PC-3 (cell line): ENCODE data around the gene PLA2G4C.
"Not testable (repeated sequence)": the region's sequence is repeated elsewhere in the genome, so short reads cannot be mapped to it uniquely, and the experiment has no call there.

Experiments
- CTCF ChIP-seq: fragments of 300-600 bp; sonication (generic); conservative IDR thresholded peaks from 2 replicates; pipeline ENCODE4 v1.5.1; 2017; ENCODE audit warnings: antibody characterized with exemption, low read depth, mild to moderate bottlenecking, low read length
- EZH2 ChIP-seq: fragments of 300-600 bp; sonication (generic); IDR thresholded peaks from one replicate; pipeline ENCODE4 v1.6.1; 2017; ENCODE audit warnings: antibody characterized with exemption, mild to moderate bottlenecking, low read length; ENCODE audit not compliant: unreplicated experiment
- EZH2phosphoT487 ChIP-seq: fragments of 300-600 bp; sonication (generic); IDR thresholded peaks from 2 replicates; pipeline ENCODE4 v1.6.1; 2018; ENCODE audit warnings: mild to moderate bottlenecking, antibody characterized with exemption, low read length, borderline replicate concordance

DNA sequence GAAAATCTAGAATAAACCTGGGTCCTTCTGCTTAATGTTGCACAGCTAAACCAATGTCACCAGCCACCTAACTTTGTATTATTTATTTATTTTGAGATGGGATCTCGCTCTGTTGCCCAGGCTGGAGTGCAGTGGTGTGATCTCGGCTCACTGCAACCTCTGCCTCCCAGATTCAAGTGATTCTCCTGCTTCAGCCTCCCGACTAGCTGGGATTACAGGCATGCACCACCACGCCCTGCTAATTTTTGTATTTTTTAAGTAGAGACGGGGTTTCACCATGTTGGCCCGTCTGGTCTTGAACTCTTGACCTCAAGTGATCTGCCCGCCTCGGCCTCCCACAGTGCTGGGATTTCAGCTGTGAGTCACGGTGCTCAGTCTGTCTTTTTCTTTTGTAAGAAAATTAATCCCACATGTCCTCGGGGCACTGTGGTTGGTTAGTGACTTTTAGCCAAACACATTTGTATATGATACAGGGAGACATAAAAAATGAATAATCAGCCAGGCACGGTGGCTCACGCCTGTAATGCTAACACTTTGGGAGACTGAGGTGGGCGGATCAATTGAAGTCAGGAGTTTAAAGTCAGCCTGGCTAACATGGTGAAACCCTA lies 19.4 kb downstream of the PLA2G4C start:
- not testable (repeated sequence) for TF ChIP-seq CTCF, EZH2, EZH2phosphoT487
